ENCODE data around the gene ZNF473.

ZNF473 gene

GRCh38 chr19:50025794-50026549 lies at the start of gene ZNF473:
Gene ZNF473 (plus strand): TSS chr19:50026005. CDS start chr19:50031083, 5,078 bp downstream.
- in situ Hi-C loops (cut with MboI; ENCODE audit: low sequenced_read_pairs) = no loop called here

- in situ Hi-C loops (cut with MboI; ENCODE audit: low sequenced_read_pairs) = no loop called here
These were observed 49.3 kb upstream of the ZNF473 start for GRCh38 chr19:49976496-49976895.

- in situ Hi-C loops (cut with MboI; ENCODE audit: low sequenced_read_pairs) = no loop called here
These were observed 48.7 kb upstream of the ZNF473 start for GRCh38 chr19:49977076-49977475.

- in situ Hi-C loops (cut with MboI; ENCODE audit: low sequenced_read_pairs) = no loop called here
These were observed 47.9 kb upstream of the ZNF473 start for GRCh38 chr19:49977881-49978280.

GRCh38 chr19:49978324-49978723 lies 47.5 kb upstream of the ZNF473 start:
- in situ Hi-C loops (cut with MboI; ENCODE audit: low sequenced_read_pairs) = no loop called here

- in situ Hi-C loops (cut with MboI; ENCODE audit: low sequenced_read_pairs) = no loop called here
These were observed 43.9 kb upstream of the ZNF473 start for GRCh38 chr19:49981603-49982593.

GRCh38 chr19:49983645-49984229 lies 42.1 kb upstream of the ZNF473 start:
- in situ Hi-C loops (cut with MboI; ENCODE audit: low sequenced_read_pairs) = no loop called here

- in situ Hi-C loops (cut with MboI; ENCODE audit: low sequenced_read_pairs) = no loop called here
These were observed 41.3 kb upstream of the ZNF473 start for GRCh38 chr19:49984491-49984890.

GRCh38 chr19:49985871-49986270 lies 39.9 kb upstream of the ZNF473 start:
- in situ Hi-C loops (cut with MboI; ENCODE audit: low sequenced_read_pairs) = no loop called here

GRCh38 chr19:49986354-49986753 lies 39.5 kb upstream of the ZNF473 start:
- in situ Hi-C loops (cut with MboI; ENCODE audit: low sequenced_read_pairs) = no loop called here

- in situ Hi-C loops (cut with MboI; ENCODE audit: low sequenced_read_pairs) = no loop called here
These were observed 38.6 kb upstream of the ZNF473 start for GRCh38 chr19:49987159-49987698.

GRCh38 chr19:49988007-49988406 lies 37.8 kb upstream of the ZNF473 start:
- in situ Hi-C loops (cut with MboI; ENCODE audit: low sequenced_read_pairs) = no loop called here

GRCh38 chr19:49988433-49988832 lies 37.4 kb upstream of the ZNF473 start:
- in situ Hi-C loops (cut with MboI; ENCODE audit: low sequenced_read_pairs) = no loop called here

GRCh38 chr19:49997709-49998108 lies 28.1 kb upstream of the ZNF473 start:
- in situ Hi-C loops (cut with MboI; ENCODE audit: low sequenced_read_pairs) = no loop called here

GRCh38 chr19:49999371-50000010 lies 26.3 kb upstream of the ZNF473 start:
- in situ Hi-C loops (cut with MboI; ENCODE audit: low sequenced_read_pairs) = no loop called here

- in situ Hi-C loops (cut with MboI; ENCODE audit: low sequenced_read_pairs) = no loop called here
These were observed 25.6 kb upstream of the ZNF473 start for GRCh38 chr19:50000038-50000840.

GRCh38 chr19:50000841-50001557 lies 24.8 kb upstream of the ZNF473 start:
- in situ Hi-C loops (cut with MboI; ENCODE audit: low sequenced_read_pairs) = no loop called here

- in situ Hi-C loops (cut with MboI; ENCODE audit: low sequenced_read_pairs) = no loop called here
These were observed 24.0 kb upstream of the ZNF473 start for GRCh38 chr19:50001775-50002174.

GRCh38 chr19:50002386-50002960 lies 23.3 kb upstream of the ZNF473 start:
- in situ Hi-C loops (cut with MboI; ENCODE audit: low sequenced_read_pairs) = no loop called here

Data from HL-60/S4 (cell line).